LNCaP clone FGC (cell line): ENCODE data around the gene CDKN2B-AS1.

Experiments
- DNase-seq: peaks from one replicate; pipeline ENCODE4 v3.0.0-alpha.2; 2011; ENCODE audit warnings: low read depth
- H3K4me3 ChIP-seq: 2 replicates; pipeline ENCODE4 v1.5.1; 2011; ENCODE audit warnings: mild to moderate bottlenecking, low read depth, low read length, control low read depth
- CTCF ChIP-seq: IDR thresholded peaks from 2 replicates; pipeline ENCODE4 v1.5.1; 2012; ENCODE audit warnings: mild to moderate bottlenecking; ENCODE audit not compliant: control insufficient read depth, insufficient read depth; ENCODE audit errors: extremely low read depth

Gene CDKN2B-AS1

DNA sequence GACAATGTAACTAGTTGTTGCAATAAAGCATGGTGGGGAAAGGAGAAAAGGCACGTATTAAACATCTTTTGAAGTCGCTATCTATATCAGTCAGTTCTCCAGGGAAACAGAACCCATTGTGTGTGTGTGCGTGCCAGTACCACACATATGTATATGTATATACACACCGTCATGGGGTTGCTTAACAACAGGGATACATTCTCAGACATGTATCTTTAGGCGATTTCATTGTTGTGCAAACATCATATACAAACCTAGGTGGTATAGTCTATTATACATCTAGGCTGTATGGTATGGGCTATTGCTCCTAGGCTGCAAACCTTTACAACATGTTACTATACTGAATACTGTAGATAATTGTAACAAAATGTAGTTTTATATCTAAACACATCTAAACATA, 2.3 kb downstream of the CDKN2B-AS1 start:
- no peak overlapping the region for H3K4me3 ChIP-seq
- DNase-seq, result no peak
- TF ChIP-seq CTCF, result no peak

GRCh38 chr9:21997480-21997879, 2.9 kb downstream of the CDKN2B-AS1 start:
- no peak for DNase-seq
- TF ChIP-seq CTCF, result no peak
- no peak overlapping the region for H3K4me3 ChIP-seq

DNA sequence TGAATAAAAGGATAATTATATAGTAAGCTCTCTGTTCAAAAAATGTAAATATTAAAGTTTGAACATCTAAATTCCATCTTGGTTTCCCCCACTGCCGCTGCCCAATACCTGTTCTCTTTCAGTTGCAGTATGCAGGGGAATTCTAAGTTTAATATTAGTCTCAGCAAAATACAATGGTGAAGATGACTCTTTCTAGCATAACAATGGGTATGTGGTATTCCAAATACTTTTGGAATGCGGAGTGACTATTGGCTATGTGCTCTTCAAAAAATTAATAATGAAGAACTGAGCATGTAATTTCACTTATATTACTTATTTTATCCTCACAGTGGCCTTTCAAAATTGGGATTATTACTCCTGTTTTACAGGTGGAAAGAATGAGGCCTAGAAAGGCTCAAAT, 3.4 kb downstream of the CDKN2B-AS1 start:
- H3K4me3 ChIP-seq, result no peak overlapping the region
- DNase-seq, result no peak
- TF ChIP-seq CTCF, result no peak

DNA sequence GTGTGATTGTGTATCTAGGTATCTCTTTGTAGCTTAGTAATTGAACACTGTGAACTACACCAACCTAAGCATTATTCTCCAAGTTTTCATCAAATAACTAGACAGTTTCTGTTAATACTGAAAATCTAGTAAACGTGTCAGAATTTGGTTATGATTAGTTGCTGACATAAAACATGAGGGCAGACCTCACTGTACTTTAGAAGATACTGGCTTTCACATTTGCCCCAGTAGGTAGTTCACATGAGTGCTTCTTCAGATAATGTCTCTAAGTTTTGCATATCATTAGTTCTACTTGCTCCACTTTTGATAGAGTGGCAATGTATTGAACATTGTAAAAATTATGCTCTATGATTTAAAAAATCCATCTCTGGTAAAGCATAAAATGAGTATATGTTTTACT, 7.4 kb downstream of the CDKN2B-AS1 start:
- no peak for DNase-seq
- H3K4me3 ChIP-seq, result no peak overlapping the region
- TF ChIP-seq CTCF, result no peak

GRCh38 chr9:22005021-22005701, 10.6 kb downstream of the CDKN2B-AS1 start:
- DNase-seq, result no peak
- no peak for TF ChIP-seq CTCF
- H3K4me3 ChIP-seq, result no peak overlapping the region

GRCh38 chr9:22005702-22006606, 11.4 kb downstream of the CDKN2B-AS1 start:
- no peak overlapping the region for H3K4me3 ChIP-seq
- DNase-seq, result no peak
- TF ChIP-seq CTCF, result no peak
